Right lobe of liver (tissue), 6 donors: ENCODE data around the gene SF3A1. TPM values are rescaled to one million over a fixed set of nuclear protein-coding genes. Genes with fewer than 3 reads are reported as not detected.

Experiments
- ATAC-seq, 4 donors: fragments of 200-7000 bp; cut with Tn5 transposase; one replicate each; pipeline ENCODE4 v1.9.1; 2020; ENCODE audit warnings: mild to moderate bottlenecking in 4 of 4, moderate library complexity in 4 of 4
- DNase-seq, 3 donors: peaks; one replicate each; pipeline ENCODE4 v3.0.0-alpha.2; 2020
- H3K27ac ChIP-seq, 3 donors: fragments of 200-600 bp; one replicate each; pipeline ENCODE4 v1.8.0; 2022
- H3K27me3 ChIP-seq, 2 donors: fragments of 200-600 bp; one replicate each; pipeline ENCODE4 v1.8.0; 2022
- H3K36me3 ChIP-seq, 4 donors: fragments of 200-600 bp; sonication (generic) in 1 of 4; one replicate each; pipeline versions ENCODE4 v1.5.1 to v1.8.0; 2017 to 2022; ENCODE audit warnings: control low read depth in 1 of 4
- H3K4me1 ChIP-seq, 4 donors: fragments of 200-600 bp; sonication (generic) in 1 of 4; one replicate each; pipeline versions ENCODE4 v1.5.1 to v1.8.0; 2017 to 2022; ENCODE audit warnings: control low read depth in 1 of 4
- H3K4me3 ChIP-seq, 3 donors: fragments of 200-600 bp; one replicate each; pipeline ENCODE4 v1.8.0; 2022
- H3K9me3 ChIP-seq, 4 donors: fragments of 200-600 bp; sonication (generic) in 1 of 4; one replicate each; pipeline versions ENCODE4 v1.5.1 to v1.8.0; 2017 to 2022; ENCODE audit warnings: control low read depth in 1 of 4
- POLR2A ChIP-seq: fragments of 450-650 bp; IDR thresholded peaks from one replicate; pipeline ENCODE4 v1.6.1; 2017; ENCODE audit warnings: antibody characterized with exemption, mild to moderate bottlenecking
- WGBS: methylation state at CpG from one replicate; pipeline ENCODE4 v1.1.6; 2018; ENCODE audit warnings: low coverage, low lambda C conversion rate; ENCODE audit not compliant: insufficient coverage; ENCODE audit errors: missing lambda C conversion rate; 5-methylcytosine and 5-hydroxymethylcytosine counted together
- intact Hi-C, 2 donors: fragments of 100-400 bp; cut with DNase I; formaldehyde crosslinking; loops; one replicate each; pipeline versions ENCODE4 v1.11.2 to v1.14.1; 2022
- total RNA-seq, 6 experiments: library from RNA; depleted of rRNA in 2 of 6; stranded (reverse); fragments of >200 nt in 2 of 6; fragmentation: NEBNext Ultra II Directional in 3 of 6; extraction: Animal tissue kit (Norgen Biotek cat#: 25700) in 3 of 6; gene quantifications; one replicate each; pipeline versions ENCODE4 v1.1.0 to v1.2.4, GENCODE V29; 2016 to 2023
- TF ChIP-seq, protein P1 (sequence below), 4 donors: fragments of 200-600 bp in 3 of 4; fragments of 450-650 bp in 1 of 4; IDR thresholded peaks; one replicate each; pipeline versions ENCODE4 v1.5.1 to v1.8.0; 2016 to 2022; ENCODE audit warnings: antibody characterized with exemption in 4 of 4, mild to moderate bottlenecking in 2 of 4
- donor health status: DM: no; HTN: yes; CAD: no.
- donor health status: DM: no; HTN: no; CAD: no.
- donor health status: DM: no; HTN: no; CAD: no.
- donor health status: DM: no; HTN: yes; CAD: no.
- donor health status: DM: no; HTN: yes; CAD: no.

The SF3A1 gene
- total RNA-seq, 6 experiments from 2014 or later: 42.6 to 72.8 (median 66.5) TPM

DNA sequence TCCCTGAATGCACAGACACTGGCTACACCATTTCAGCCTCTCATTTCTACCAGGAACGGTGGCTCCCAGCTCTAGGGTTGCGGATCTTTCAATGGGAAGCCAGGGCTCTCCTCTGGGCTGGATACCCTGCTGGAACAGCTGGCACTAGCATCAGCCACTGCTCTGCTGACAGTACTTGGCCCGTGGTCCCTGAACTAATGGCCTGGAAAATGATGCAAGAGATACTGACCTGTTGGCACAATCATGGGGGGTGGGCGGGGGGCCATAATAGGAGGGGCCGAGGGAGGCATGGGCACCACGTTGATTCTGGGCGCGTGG lies 19.3 kb downstream of the SF3A1 start:
- Histone ChIP-seq H3K27me3 (no peaks in the 10 kb centered on the region), H3K4me1 (peaks cover 0 to 5% (median 0%) of the 10 kb centered on the region in 4 donors), H3K9me3 (no peaks in the 10 kb centered on the region), H3K27ac (peak overlapping the region in 1 of 3 donors; percentile 8), H3K4me3 (no peak overlapping the region), H3K36me3 (peaks cover 15 to 99% (median 74%) of the 10 kb centered on the region in 4 donors)
- DNase-seq (peak in 1 of 3 donors; percentile 82), ATAC-seq (peak; percentile 25 to 64 (median 46))
- 59% methylated on average over 6 of the region's 8 CpGs for WGBS
- no peak for TF ChIP-seq POLR2A
- TF ChIP-seq, protein P1, sequence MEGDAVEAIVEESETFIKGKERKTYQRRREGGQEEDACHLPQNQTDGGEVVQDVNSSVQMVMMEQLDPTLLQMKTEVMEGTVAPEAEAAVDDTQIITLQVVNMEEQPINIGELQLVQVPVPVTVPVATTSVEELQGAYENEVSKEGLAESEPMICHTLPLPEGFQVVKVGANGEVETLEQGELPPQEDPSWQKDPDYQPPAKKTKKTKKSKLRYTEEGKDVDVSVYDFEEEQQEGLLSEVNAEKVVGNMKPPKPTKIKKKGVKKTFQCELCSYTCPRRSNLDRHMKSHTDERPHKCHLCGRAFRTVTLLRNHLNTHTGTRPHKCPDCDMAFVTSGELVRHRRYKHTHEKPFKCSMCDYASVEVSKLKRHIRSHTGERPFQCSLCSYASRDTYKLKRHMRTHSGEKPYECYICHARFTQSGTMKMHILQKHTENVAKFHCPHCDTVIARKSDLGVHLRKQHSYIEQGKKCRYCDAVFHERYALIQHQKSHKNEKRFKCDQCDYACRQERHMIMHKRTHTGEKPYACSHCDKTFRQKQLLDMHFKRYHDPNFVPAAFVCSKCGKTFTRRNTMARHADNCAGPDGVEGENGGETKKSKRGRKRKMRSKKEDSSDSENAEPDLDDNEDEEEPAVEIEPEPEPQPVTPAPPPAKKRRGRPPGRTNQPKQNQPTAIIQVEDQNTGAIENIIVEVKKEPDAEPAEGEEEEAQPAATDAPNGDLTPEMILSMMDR (IDR thresholded peaks at IDR 0.05): no peak
- intact Hi-C loops: no loop called here

DNA sequence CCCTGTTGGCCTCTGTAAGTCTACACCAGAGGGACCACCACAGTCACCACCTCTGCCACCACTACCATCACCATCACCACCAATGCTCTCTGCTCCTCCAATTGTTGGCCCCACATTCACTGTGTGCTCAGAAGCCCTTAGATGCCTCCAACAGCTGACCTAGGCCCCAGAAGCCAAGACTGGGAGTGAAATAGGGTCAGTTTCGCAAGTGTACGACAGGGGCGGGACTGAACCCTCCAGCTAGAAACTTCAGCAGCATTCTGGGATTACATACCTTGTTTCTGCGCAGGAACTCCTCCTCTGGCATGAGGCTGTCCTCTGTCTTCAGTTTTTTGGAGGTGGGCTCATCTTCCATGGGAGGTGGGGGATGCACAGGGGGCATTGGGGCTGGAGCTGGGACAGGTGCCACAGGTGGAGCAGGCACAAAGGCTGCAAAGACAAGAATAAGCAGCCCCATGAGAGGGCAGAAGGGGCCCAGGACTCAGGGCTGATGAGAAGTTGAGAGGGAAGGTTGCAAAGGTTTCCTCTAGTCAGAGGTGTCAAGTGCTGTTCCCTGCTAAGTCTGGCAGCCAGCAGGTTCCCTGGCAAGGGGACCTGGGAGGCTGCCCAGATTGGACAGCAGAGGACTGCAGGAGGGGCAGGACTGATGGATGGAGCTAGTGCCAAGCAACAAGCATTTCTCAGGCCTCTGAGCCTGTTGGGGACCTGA lies 19.8 kb downstream of the SF3A1 start:
- no peak for TF ChIP-seq POLR2A
- TF ChIP-seq, protein P1 (IDR thresholded peaks at IDR 0.05): no peak
- peaks cover 0 to 5% (median 0%) of the 10 kb centered on the region in 4 donors for H3K4me1 ChIP-seq
- H3K36me3 ChIP-seq: peaks cover 15 to 95% (median 71%) of the 10 kb centered on the region in 4 donors
- intact Hi-C loops: no loop called here
- 64% methylated on average over 3 of the region's 4 CpGs for WGBS
- no peaks in the 10 kb centered on the region for H3K9me3 ChIP-seq
- H3K27me3 ChIP-seq: no peaks in the 10 kb centered on the region
- DNase-seq: peak in 2 of 3 donors; percentile 69 to 88
- peak overlapping the region in 1 of 3 donors; percentile 8 for H3K27ac ChIP-seq
- peak; percentile 35 to 81 (median 54) for ATAC-seq
- H3K4me3 ChIP-seq: no peak overlapping the region

DNA sequence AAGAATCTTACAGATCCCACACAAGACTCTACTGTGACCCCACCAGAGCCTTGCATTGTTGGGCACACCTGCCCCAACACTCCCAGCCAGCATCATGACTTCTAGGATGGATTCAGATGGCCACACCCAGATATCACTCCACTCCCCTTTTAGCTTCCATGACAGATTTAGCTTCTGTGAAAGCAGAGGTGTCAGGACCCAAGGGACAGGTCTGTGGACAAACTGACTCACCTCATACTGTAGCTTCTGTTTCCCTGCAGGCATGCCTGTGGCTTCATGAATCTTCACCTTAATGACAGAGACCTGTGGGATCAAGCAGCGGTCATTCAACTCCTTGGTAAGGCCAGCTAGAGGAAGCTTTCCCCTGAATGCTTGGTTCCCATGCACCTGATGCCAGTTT lies 21.5 kb downstream of the SF3A1 start:
- no peaks in the 10 kb centered on the region for H3K27me3 ChIP-seq
- ATAC-seq (no peak), DNase-seq (no peak)
- no peaks in the 10 kb centered on the region for H3K9me3 ChIP-seq
- peaks cover 15 to 87% (median 61%) of the 10 kb centered on the region in 4 donors for H3K36me3 ChIP-seq
- intact Hi-C loops: no loop called here
- no CpG with 5 or more reads among the region's 1 CpG for WGBS
- H3K4me1 ChIP-seq: peaks cover 0 to 5% (median 0%) of the 10 kb centered on the region in 4 donors
- no peak overlapping the region for H3K27ac ChIP-seq
- TF ChIP-seq, protein P1 (IDR thresholded peaks at IDR 0.05): no peak
- no peak for TF ChIP-seq POLR2A
- no peak overlapping the region for H3K4me3 ChIP-seq

DNA sequence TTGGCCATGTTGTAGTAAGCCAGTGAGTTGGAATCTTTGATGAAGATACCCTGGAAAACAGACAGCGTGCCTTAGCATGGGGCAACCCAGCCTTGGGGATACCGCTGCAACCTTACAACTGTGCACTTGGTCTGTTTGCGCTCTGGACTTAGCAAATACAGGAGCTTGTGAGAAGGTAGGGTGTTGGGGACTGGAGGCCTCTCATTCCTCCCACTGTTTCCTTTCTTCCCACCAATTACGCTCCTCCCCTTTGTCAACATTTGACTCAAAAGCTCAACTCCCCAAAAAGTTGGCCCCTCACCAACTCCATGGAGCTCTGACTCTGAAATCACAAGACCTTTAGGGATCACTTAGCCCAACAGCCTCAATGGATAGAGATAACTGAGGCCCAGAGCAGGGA lies 22.0 kb downstream of the SF3A1 start:
- intact Hi-C loops: no loop called here
- Histone ChIP-seq H3K27ac (no peak overlapping the region), H3K36me3 (peaks cover 15 to 81% (median 55%) of the 10 kb centered on the region in 4 donors), H3K27me3 (no peaks in the 10 kb centered on the region), H3K9me3 (no peaks in the 10 kb centered on the region), H3K4me1 (peaks cover 0 to 5% (median 0%) of the 10 kb centered on the region in 4 donors), H3K4me3 (no peak overlapping the region)
- ATAC-seq (no peak), DNase-seq (no peak)
- 87% methylated on average over 3 of the region's 4 CpGs for WGBS
- no peak for TF ChIP-seq POLR2A
- TF ChIP-seq, protein P1 (IDR thresholded peaks at IDR 0.05): no peak
